H1 (cell line): Measurements from ENCODE around the gene HTR2B. TPM values are rescaled to one million over a fixed set of nuclear protein-coding genes. Genes with fewer than 3 reads are reported as not detected.

Experiments
- CTCF ChIA-PET: fragments of 300-600 bp; sonication (Branson Sonifier 250); formaldehyde crosslinking; loops from one replicate; lab custom pipeline; 2021; ENCODE audit not compliant: partially characterized antibody; lab: Charles Lee
- POLR2A ChIA-PET: fragments of 300-600 bp; sonication (Branson Sonifier 250); formaldehyde crosslinking; loops from one replicate; lab custom pipeline; 2021; ENCODE audit warnings: inconsistent platforms; ENCODE audit not compliant: partially characterized antibody; lab: Charles Lee
- DNase-seq, 2 experiments: peaks; one replicate each; pipeline versions ENCODE4 v3.0.0 to v3.0.0-alpha.2; 2010 to 2022; ENCODE audit warnings: low spot score in 2 of 2, low read depth in 1 of 2, mixed read lengths in 1 of 2
- FAIRE-seq: peaks from 2 replicates; lab custom pipeline; 2011; peaks lifted over from hg19 to GRCh38; lab: Jason Lieb, UNC
- H2AFZ ChIP-seq: 2 replicates; pipeline ENCODE4 v1.8.1; 2012; ENCODE audit warnings: low read length, inconsistent platforms
- H2AK5ac ChIP-seq: 2 replicates; pipeline ENCODE4 v1.6.1; 2013; ENCODE audit warnings: low read depth, low read length
- H2BK120ac ChIP-seq: replicated peaks from 2 replicates; pipeline ENCODE3; 2013; ENCODE audit warnings: low read depth, low read length, inconsistent platforms
- H2BK12ac ChIP-seq: 2 replicates; pipeline ENCODE4 v1.6.1; 2013; ENCODE audit warnings: low read depth, low read length
- H2BK15ac ChIP-seq: 2 replicates; pipeline ENCODE4 v1.6.1; 2013; ENCODE audit warnings: low read length
- H2BK20ac ChIP-seq: 2 replicates; pipeline ENCODE4 v1.6.1; 2013; ENCODE audit warnings: low read length
- H2BK5ac ChIP-seq: 2 replicates; pipeline ENCODE4 v1.6.1; 2013; ENCODE audit warnings: low read depth, low read length
- H3K14ac ChIP-seq: 2 replicates; pipeline ENCODE4 v1.6.1; 2013; ENCODE audit warnings: inconsistent platforms; ENCODE audit not compliant: insufficient read length
- H3K18ac ChIP-seq: 2 replicates; pipeline ENCODE4 v1.6.1; 2013; ENCODE audit warnings: low read length; ENCODE audit errors: extremely low read depth
- H3K23ac ChIP-seq: 2 replicates; pipeline ENCODE4 v1.6.1; 2013; ENCODE audit warnings: inconsistent platforms; ENCODE audit not compliant: insufficient read length
- H3K23me2 ChIP-seq: 2 replicates; pipeline ENCODE4 v1.6.1; 2013; ENCODE audit warnings: low read depth, low read length
- H3K27ac ChIP-seq: 2 replicates; pipeline ENCODE4 v1.6.1; 2011; ENCODE audit warnings: low read depth, low read length, inconsistent platforms
- H3K27me3 ChIP-seq, 4 experiments: replicated peaks in 1 of 4; 1 replicate in 1 of 4; 2 replicates in 3 of 4; pipeline versions ENCODE4 v1.6.1 to v1.8.1; 2011 to 2013; ENCODE audit warnings: low read length in 3 of 4, mild to moderate bottlenecking in 3 of 4, inconsistent platforms in 2 of 4, mixed read lengths in 2 of 4, moderate library complexity in 1 of 4; ENCODE audit not compliant: control insufficient read depth in 3 of 4, insufficient read depth in 3 of 4; ENCODE audit errors: extremely low read depth in 1 of 4
- H3K36me3 ChIP-seq, 4 experiments: 2 replicates each; pipeline versions ENCODE4 v1.6.1 to v1.8.1; 2011 to 2013; ENCODE audit warnings: mild to moderate bottlenecking in 4 of 4, low read length in 3 of 4, moderate library complexity in 2 of 4, control low read depth in 1 of 4, inconsistent platforms in 1 of 4; ENCODE audit not compliant: insufficient read depth in 4 of 4, control insufficient read depth in 2 of 4
- H3K4ac ChIP-seq: replicated peaks from 2 replicates; pipeline ENCODE3; 2013; ENCODE audit warnings: low read length, low read depth, mixed read lengths, inconsistent platforms; ENCODE audit not compliant: insufficient read length
- H3K4me1 ChIP-seq, 4 experiments: replicated peaks in 1 of 4; 1 replicate in 1 of 4; 2 replicates in 3 of 4; pipeline versions ENCODE4 v1.6.1 to v1.8.1; 2011 to 2013; ENCODE audit warnings: low read length in 3 of 4, inconsistent platforms in 2 of 4, mixed read lengths in 1 of 4; ENCODE audit not compliant: insufficient read depth in 4 of 4, control insufficient read depth in 3 of 4
- H3K4me2 ChIP-seq, 2 experiments: 2 replicates each; pipeline versions ENCODE4 v1.6.1 to v1.8.1; 2011 to 2013; ENCODE audit warnings: low read depth in 2 of 2, low read length in 2 of 2, control low read depth in 1 of 2, inconsistent platforms in 1 of 2, mild to moderate bottlenecking in 1 of 2; ENCODE audit not compliant: insufficient read depth in 1 of 2
- H3K4me3 ChIP-seq, 4 experiments: fragments of 200-600, 300-600 bp in 1 of 4; sonication (generic), shearing (Covaris generic), sonication (Bioruptor Twin) in 1 of 4; 2 replicates each; pipeline versions ENCODE4 v1.5.1 to v1.8.1; 2011 to 2016; ENCODE audit warnings: low read length in 4 of 4, low read depth in 3 of 4, control low read depth in 2 of 4, inconsistent platforms in 2 of 4, mild to moderate bottlenecking in 2 of 4, mixed read lengths in 1 of 4, moderate library complexity in 1 of 4; ENCODE audit not compliant: insufficient read depth in 2 of 4; ENCODE audit errors: extremely low read depth in 1 of 4
- H3K56ac ChIP-seq: replicated peaks from 2 replicates; pipeline ENCODE3; 2013; ENCODE audit warnings: low read depth, mild to moderate bottlenecking, mixed read lengths, low read length, inconsistent platforms; ENCODE audit not compliant: insufficient read length
- H3K79me1 ChIP-seq: 2 replicates; pipeline ENCODE4 v1.6.1; 2013; ENCODE audit warnings: low read depth, low read length, control low read depth
- H3K79me2 ChIP-seq, 2 experiments: 2 replicates each; pipeline versions ENCODE4 v1.6.1 to v1.8.1; 2012 to 2013; ENCODE audit warnings: low read length in 2 of 2, mild to moderate bottlenecking in 2 of 2, inconsistent platforms in 1 of 2; ENCODE audit not compliant: insufficient read depth in 2 of 2, control insufficient read depth in 1 of 2
- H3K9ac ChIP-seq, 4 experiments: replicated peaks in 1 of 4; 1 replicate in 1 of 4; 2 replicates in 3 of 4; pipeline versions ENCODE4 v1.6.1 to v1.8.1; 2011 to 2013; ENCODE audit warnings: low read depth in 3 of 4, low read length in 3 of 4, control low read depth in 2 of 4, mild to moderate bottlenecking in 2 of 4, moderate library complexity in 2 of 4, inconsistent platforms in 1 of 4; ENCODE audit errors: extremely low read depth in 1 of 4
- H3K9me3 ChIP-seq, 2 experiments: 2 replicates each; pipeline versions ENCODE4 v1.6.1 to v1.8.1; 2012 to 2013; ENCODE audit warnings: mild to moderate bottlenecking in 2 of 2, moderate library complexity in 2 of 2, control low read depth in 1 of 2, inconsistent platforms in 1 of 2, low read depth in 1 of 2, low read length in 1 of 2, mixed read lengths in 1 of 2; ENCODE audit not compliant: insufficient read depth in 2 of 2
- H4K20me1 ChIP-seq, 2 experiments: replicated peaks in 1 of 2; 2 replicates each; pipeline versions ENCODE3 to v1.8.1; 2011 to 2013; ENCODE audit warnings: inconsistent platforms in 2 of 2, low read length in 2 of 2, mild to moderate bottlenecking in 1 of 2; ENCODE audit not compliant: insufficient read depth in 2 of 2, control insufficient read depth in 1 of 2
- H4K5ac ChIP-seq: 2 replicates; pipeline ENCODE4 v1.6.1; 2013; ENCODE audit warnings: low read length, low read depth, mixed read lengths, inconsistent platforms; ENCODE audit not compliant: insufficient read length
- H4K8ac ChIP-seq: 2 replicates; pipeline ENCODE4 v1.8.0; 2013; ENCODE audit warnings: mild to moderate bottlenecking, moderate library complexity, low read length, inconsistent platforms; ENCODE audit not compliant: insufficient read depth; ENCODE audit errors: extremely low read depth
- H4K91ac ChIP-seq: replicated peaks from 2 replicates; pipeline ENCODE3; 2013; ENCODE audit warnings: low read length, mixed read lengths, inconsistent platforms; ENCODE audit not compliant: insufficient read length
- BACH1 ChIP-seq: IDR thresholded peaks from 2 replicates; pipeline ENCODE4 v1.6.1; 2012; ENCODE audit warnings: low read length, improper control_type of control experiment
- CHD2 ChIP-seq: IDR thresholded peaks from 2 replicates; pipeline ENCODE4 v1.6.1; 2012; ENCODE audit warnings: low read length, improper control_type of control experiment
- CTBP2 ChIP-seq: IDR thresholded peaks from 2 replicates; pipeline ENCODE4 v1.7.0; 2011; ENCODE audit warnings: borderline replicate concordance, mild to moderate bottlenecking, moderate library complexity, mixed read lengths, low read length; ENCODE audit not compliant: insufficient read depth, insufficient read length
- FOSL1 ChIP-seq: IDR thresholded peaks from 2 replicates; pipeline ENCODE4 v1.6.1; 2011; ENCODE audit warnings: mild to moderate bottlenecking, low read depth, low read length, moderate library complexity; ENCODE audit not compliant: insufficient read depth
- GTF2F1 ChIP-seq: IDR thresholded peaks from 2 replicates; pipeline ENCODE4 v1.6.1; 2012; ENCODE audit warnings: low read depth, low read length, improper control_type of control experiment, borderline replicate concordance
- KDM4A ChIP-seq: IDR thresholded peaks from one replicate; pipeline ENCODE4 v1.7.1; 2012; ENCODE audit warnings: low read depth, mild to moderate bottlenecking, moderate library complexity, low read length, inconsistent platforms; ENCODE audit not compliant: severe bottlenecking
- NRF1 ChIP-seq: IDR thresholded peaks from 2 replicates; pipeline ENCODE4 v1.6.1; 2011; ENCODE audit warnings: mild to moderate bottlenecking, low read depth, low read length, improper control_type of control experiment
- POU5F1 ChIP-seq: IDR thresholded peaks from 2 replicates; pipeline ENCODE4 v1.6.1; 2011; ENCODE audit warnings: low read depth, mild to moderate bottlenecking, low read length, moderate library complexity
- SAP30 ChIP-seq: fragments of 300-600 bp; sonication (generic); IDR thresholded peaks from 2 replicates; pipeline ENCODE4 v1.7.1; 2012; ENCODE audit warnings: low read length, moderate library complexity, mild to moderate bottlenecking, inconsistent platforms; ENCODE audit not compliant: insufficient read depth, insufficient replicate concordance
- SRF ChIP-seq: IDR thresholded peaks from 2 replicates; pipeline ENCODE4 v1.6.1; 2011; ENCODE audit warnings: mild to moderate bottlenecking, low read depth, low read length, moderate library complexity
- TAF7 ChIP-seq: optimal IDR thresholded peaks from 2 replicates; pipeline ENCODE3; 2011; ENCODE audit warnings: low read depth, mild to moderate bottlenecking, inconsistent platforms, low read length, moderate library complexity, borderline replicate concordance
- USF2 ChIP-seq: IDR thresholded peaks from 2 replicates; pipeline ENCODE4 v1.6.1; 2011; ENCODE audit warnings: low read length, improper control_type of control experiment
- YY1 ChIP-seq: IDR thresholded peaks from 2 replicates; pipeline ENCODE4 v1.6.1; 2011; ENCODE audit warnings: low read depth, mild to moderate bottlenecking, low read length
- WGBS, 2 experiments: shearing (Covaris generic) in 1 of 2; methylation state at CpG; one replicate each; pipeline versions ENCODE4 v1.1.6 to v1.1.7; 2013 to 2015; ENCODE audit warnings: low lambda C conversion rate in 2 of 2, mixed read lengths in 2 of 2, inconsistent platforms in 1 of 2, low coverage in 1 of 2, missing lambda C conversion rate in 1 of 2; ENCODE audit not compliant: insufficient replicate concordance in 2 of 2, insufficient coverage in 1 of 2, insufficient read length in 1 of 2; ENCODE audit errors: extremely low coverage in 1 of 2, missing lambda C conversion rate in 1 of 2; 5-methylcytosine and 5-hydroxymethylcytosine counted together
- polyA plus RNA-seq, 7 experiments: library from polyadenylated mRNA; depleted of rRNA in 3 of 7; stranded (reverse) in 5 of 7; unstranded in 2 of 7; fragments of >200 nt in 5 of 7; fragments of 200-250 nt in 2 of 7; gene quantifications; 1 replicate in 5 of 7; 2 replicates in 1 of 7; 4 replicates in 1 of 7; pipeline versions ENCODE4 v1.2.1 to v1.2.3, GENCODE V29; 2011 to 2013; ENCODE audit warnings: missing spikeins in 2 of 7, mixed read lengths in 2 of 7
- total RNA-seq: library from RNA; stranded (reverse); fragmentation: NEBNext Ultra II Directional; extraction: Animal tissue kit (Norgen Biotek cat#: 25700); gene quantifications from 2 replicates; pipeline ENCODE4 v1.2.1, GENCODE V29; 2021

Gene HTR2B
- total and polyA plus RNA-seq, 2 of the 8 experiments (the other 6 are each of a cell fraction or from before 2014, with no cell fraction given), result not detected

GRCh38 chr2:231059756-231060155 is 65.1 kb downstream of the HTR2B start:
- no peak overlapping the region for H3K4me2 ChIP-seq
- CTCF ChIA-PET, result interaction anchor here (0.6 kb wide), 1 partner anchor 181 kb away, joined by 3 read pairs; no protein-coding TSS in a partner anchor
- no peak overlapping the region for H2BK12ac ChIP-seq
- H2BK120ac ChIP-seq, result no peak overlapping the region
- H3K23me2 ChIP-seq, result peaks cover 9% of the 10 kb centered on the region
- no peak overlapping the region for H3K23ac ChIP-seq
- H2BK5ac ChIP-seq, result no peak overlapping the region
- no peak overlapping the region for H3K4me3 ChIP-seq
- peaks cover 0 to 8% (median under 1%) of the 10 kb centered on the region in 4 experiments; a peak in 4 of 7 replicates for H3K4me1 ChIP-seq
- no peak overlapping the region for H4K8ac ChIP-seq
- H2BK15ac ChIP-seq, result no peak overlapping the region
- H2BK20ac ChIP-seq, result no peak overlapping the region
- H3K79me1 ChIP-seq, result no peaks in the 10 kb centered on the region; the same call in 1 of the 2 replicates
- H3K18ac ChIP-seq, result no peak overlapping the region
- H2AK5ac ChIP-seq, result no peak overlapping the region
- DNase-seq (no peak), FAIRE-seq (no peak)
- no peak overlapping the region for H3K27ac ChIP-seq
- no peak overlapping the region for H4K5ac ChIP-seq
- no peak overlapping the region for H2AFZ ChIP-seq
- H3K9ac ChIP-seq, result no peak overlapping the region
- peaks cover 26 to 47% of the 10 kb centered on the region in 2 experiments for H3K79me2 ChIP-seq
- no peaks in the 10 kb centered on the region for H3K27me3 ChIP-seq
- no peak overlapping the region for H3K14ac ChIP-seq
- no peak overlapping the region for H3K56ac ChIP-seq
- H3K36me3 ChIP-seq, result peaks cover 16 to 33% (median 24%) of the 10 kb centered on the region in 4 experiments
- WGBS, 2 experiments, result 91% methylated on average over 2 of the region's 2 CpGs; no CpG with 5 or more reads in 1 of the 2 experiments
- POLR2A ChIA-PET, result interaction anchor here (1.7 kb wide), 1 partner anchor 404 kb away, joined by 5 read pairs; the partner anchor contains the start of gene NCL
- no peak overlapping the region for H4K91ac ChIP-seq
- no peak overlapping the region for H3K4ac ChIP-seq
- H4K20me1 ChIP-seq, result peaks cover 2 to 10% of the 10 kb centered on the region in 2 experiments
- no peaks in the 10 kb centered on the region for H3K9me3 ChIP-seq
- TF ChIP-seq KDM4A, result no peak
- no peak for TF ChIP-seq NRF1
- no peak for TF ChIP-seq CTBP2
- no peak for TF ChIP-seq SAP30
- TF ChIP-seq GTF2F1, result no peak
- TF ChIP-seq CHD2, result no peak
- no peak for TF ChIP-seq USF2
- no peak for TF ChIP-seq BACH1
- no peak for TF ChIP-seq TAF7
- TF ChIP-seq POU5F1, result no peak
- no peak for TF ChIP-seq FOSL1
- TF ChIP-seq YY1, result no peak
- no peak for TF ChIP-seq SRF
